SIG-M5 treated with dmso at 0.1 percent for 504 hours (cell line): ENCODE measurements around the gene HOXD10.

Source experiments
- DNase-seq: peaks from one replicate; lab custom pipeline; 2025; ENCODE audit not compliant: unreplicated experiment; lab: John Stamatoyannopoulos, UW

HOXD10 gene

GRCh38 chr2:176115883-176116813, at the start of gene HOXD10:
Gene HOXD10 (plus strand): TSS chr2:176116778. CDS start chr2:176116834, 56 bp downstream.
- no peak for DNase-seq

- DNase-seq: no peak
Measured at GRCh38 chr2:176067589-176068418, 48.8 kb upstream of the HOXD10 start.

- no peak for DNase-seq
Measured at GRCh38 chr2:176068419-176068832, 48.2 kb upstream of the HOXD10 start.

GRCh38 chr2:176071330-176072291, 45.0 kb upstream of the HOXD10 start:
- no peak for DNase-seq

GRCh38 chr2:176072292-176072669, 44.3 kb upstream of the HOXD10 start:
- DNase-seq: no peak

GRCh38 chr2:176072951-176073904, 43.4 kb upstream of the HOXD10 start:
- DNase-seq: no peak

- DNase-seq: no peak
Measured at GRCh38 chr2:176074919-176075425, 41.6 kb upstream of the HOXD10 start.

GRCh38 chr2:176075481-176075880, 41.1 kb upstream of the HOXD10 start:
- no peak for DNase-seq

- no peak for DNase-seq
Measured at GRCh38 chr2:176076063-176076462, 40.5 kb upstream of the HOXD10 start.

GRCh38 chr2:176076796-176077195, 39.8 kb upstream of the HOXD10 start:
- DNase-seq: no peak

GRCh38 chr2:176078541-176079284, 37.9 kb upstream of the HOXD10 start:
- no peak for DNase-seq

GRCh38 chr2:176079285-176079830, 37.2 kb upstream of the HOXD10 start:
- peak; percentile 64 for DNase-seq

GRCh38 chr2:176079831-176080539, 36.6 kb upstream of the HOXD10 start:
- peak; percentile 84 for DNase-seq

- peak; percentile 27 for DNase-seq
Measured at GRCh38 chr2:176080540-176081375, 35.8 kb upstream of the HOXD10 start.

GRCh38 chr2:176081376-176081836, 35.2 kb upstream of the HOXD10 start:
- DNase-seq: no peak

- no peak for DNase-seq
Measured at GRCh38 chr2:176081837-176082524, 34.6 kb upstream of the HOXD10 start.
